Measurements from ENCODE around the gene ANO6.
"Not testable (repeated sequence)": the region's sequence is repeated elsewhere in the genome, so short reads cannot be mapped to it uniquely, and the experiment has no call there.

Gene ANO6, protein sequence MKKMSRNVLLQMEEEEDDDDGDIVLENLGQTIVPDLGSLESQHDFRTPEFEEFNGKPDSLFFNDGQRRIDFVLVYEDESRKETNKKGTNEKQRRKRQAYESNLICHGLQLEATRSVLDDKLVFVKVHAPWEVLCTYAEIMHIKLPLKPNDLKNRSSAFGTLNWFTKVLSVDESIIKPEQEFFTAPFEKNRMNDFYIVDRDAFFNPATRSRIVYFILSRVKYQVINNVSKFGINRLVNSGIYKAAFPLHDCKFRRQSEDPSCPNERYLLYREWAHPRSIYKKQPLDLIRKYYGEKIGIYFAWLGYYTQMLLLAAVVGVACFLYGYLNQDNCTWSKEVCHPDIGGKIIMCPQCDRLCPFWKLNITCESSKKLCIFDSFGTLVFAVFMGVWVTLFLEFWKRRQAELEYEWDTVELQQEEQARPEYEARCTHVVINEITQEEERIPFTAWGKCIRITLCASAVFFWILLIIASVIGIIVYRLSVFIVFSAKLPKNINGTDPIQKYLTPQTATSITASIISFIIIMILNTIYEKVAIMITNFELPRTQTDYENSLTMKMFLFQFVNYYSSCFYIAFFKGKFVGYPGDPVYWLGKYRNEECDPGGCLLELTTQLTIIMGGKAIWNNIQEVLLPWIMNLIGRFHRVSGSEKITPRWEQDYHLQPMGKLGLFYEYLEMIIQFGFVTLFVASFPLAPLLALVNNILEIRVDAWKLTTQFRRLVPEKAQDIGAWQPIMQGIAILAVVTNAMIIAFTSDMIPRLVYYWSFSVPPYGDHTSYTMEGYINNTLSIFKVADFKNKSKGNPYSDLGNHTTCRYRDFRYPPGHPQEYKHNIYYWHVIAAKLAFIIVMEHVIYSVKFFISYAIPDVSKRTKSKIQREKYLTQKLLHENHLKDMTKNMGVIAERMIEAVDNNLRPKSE

DNA sequence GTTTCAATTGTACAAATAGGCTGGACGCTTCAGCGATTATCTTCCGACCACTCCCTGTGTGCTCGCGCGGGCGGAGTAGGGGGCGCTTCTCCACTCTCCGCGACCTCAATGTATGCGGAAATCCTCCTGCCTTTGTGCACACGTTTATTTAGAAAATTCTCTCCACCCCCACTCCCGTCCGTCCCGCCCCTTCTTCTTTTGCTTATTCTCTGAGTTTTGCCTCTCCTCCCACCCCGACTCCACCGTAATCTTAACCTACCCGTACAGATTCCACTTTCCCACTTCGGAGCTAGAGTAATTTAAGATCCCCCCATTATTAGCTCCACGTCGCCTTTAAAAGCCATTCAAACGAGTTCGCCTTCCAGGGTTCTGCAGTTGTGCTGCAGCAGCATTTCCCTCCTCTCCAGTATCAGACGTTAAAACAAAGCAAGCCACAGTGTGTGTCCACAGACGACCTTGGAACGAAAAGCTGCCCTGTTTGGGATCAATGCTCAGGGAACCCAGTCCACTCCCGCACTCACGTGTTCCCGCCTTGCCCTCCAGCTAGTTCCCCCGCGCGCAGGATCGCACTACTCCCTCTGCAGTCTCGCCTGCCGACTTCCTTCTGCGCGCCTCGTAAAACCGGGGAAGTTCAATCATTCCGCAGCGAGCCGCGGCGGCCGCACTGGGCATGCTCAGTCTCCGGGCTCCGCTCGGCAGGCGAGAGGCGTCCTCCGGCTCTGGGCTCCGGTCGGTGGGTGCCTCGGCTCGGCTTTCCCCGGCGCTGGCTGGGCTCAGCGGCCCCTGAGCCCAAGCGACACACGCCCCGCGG, at the start of gene ANO6:
ANO6 (plus strand) TSS at position 677 of the 811 bp plus-strand sequence. CDS start 227 bp downstream, outside the sequence.
- DNase-seq (ENCODE audit: low spot score) = peak; percentile 81

GRCh38 chr12:45168976-45169375, 46.9 kb upstream of the ANO6 start:
- DNase-seq (ENCODE audit: low spot score) = no peak

DNA sequence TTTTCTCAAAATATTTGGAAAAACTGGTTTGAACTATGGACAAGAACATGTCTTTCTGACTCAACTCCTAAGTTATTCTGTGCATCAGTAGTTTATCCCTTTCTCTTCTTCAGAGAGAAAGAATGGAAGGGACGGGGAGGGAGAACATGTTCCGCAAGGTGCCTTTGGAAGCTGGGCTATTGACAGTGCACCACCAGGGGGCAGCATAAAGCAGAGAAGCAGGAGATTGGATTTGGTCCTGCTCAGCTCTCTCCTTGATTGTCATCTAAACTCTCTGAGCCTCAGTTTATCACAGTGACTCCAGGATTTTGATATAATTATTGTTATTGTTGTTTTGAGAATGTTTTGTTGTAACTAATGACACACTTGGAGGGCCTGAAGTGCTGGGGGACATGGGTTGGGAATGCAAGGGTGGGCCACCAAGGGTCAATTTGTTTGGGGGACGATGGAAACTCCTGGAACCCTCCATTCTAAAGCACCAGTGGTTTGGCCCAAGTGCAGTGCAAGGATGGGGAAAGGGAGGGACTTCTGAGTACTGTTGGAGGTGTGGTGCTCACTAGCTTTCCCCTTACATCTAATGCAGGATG, 45.3 kb upstream of the ANO6 start:
- DNase-seq (ENCODE audit: low spot score) = peak; percentile 68

GRCh38 chr12:45173293-45173692, 42.6 kb upstream of the ANO6 start:
- not testable (repeated sequence) for DNase-seq (ENCODE audit: low spot score)

- DNase-seq (ENCODE audit: low spot score) = no peak
Measured at GRCh38 chr12:45174595-45174994, 41.3 kb upstream of the ANO6 start.

DNA sequence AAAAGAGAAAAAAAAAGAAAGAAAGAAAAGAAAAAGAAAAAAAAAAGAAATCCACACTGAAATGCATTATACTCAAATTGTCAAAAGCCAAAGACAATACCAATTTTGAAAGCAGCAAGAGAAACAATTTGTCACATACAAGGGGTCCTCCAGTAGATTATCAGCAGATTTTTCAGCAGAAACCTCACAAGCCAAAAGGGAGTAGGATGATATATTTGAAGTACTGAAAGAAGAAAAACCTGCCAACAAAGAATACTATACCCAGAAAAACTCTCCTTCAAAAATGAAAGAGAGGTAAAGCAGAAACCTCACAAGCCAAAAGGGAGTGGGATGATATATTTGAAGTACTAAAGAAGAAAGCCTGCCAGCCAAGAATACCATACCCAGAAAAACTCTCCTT, 37.1 kb upstream of the ANO6 start:
- DNase-seq (ENCODE audit: low spot score) = no peak

- no peak for DNase-seq (ENCODE audit: low spot score)
Measured at GRCh38 chr12:45182511-45182910, 33.4 kb upstream of the ANO6 start.

GRCh38 chr12:45183246-45183645, 32.6 kb upstream of the ANO6 start:
- peak; percentile 31 for DNase-seq (ENCODE audit: low spot score)

- DNase-seq (ENCODE audit: low spot score) = no peak
Measured at GRCh38 chr12:45184147-45184963, 31.5 kb upstream of the ANO6 start.

DNA sequence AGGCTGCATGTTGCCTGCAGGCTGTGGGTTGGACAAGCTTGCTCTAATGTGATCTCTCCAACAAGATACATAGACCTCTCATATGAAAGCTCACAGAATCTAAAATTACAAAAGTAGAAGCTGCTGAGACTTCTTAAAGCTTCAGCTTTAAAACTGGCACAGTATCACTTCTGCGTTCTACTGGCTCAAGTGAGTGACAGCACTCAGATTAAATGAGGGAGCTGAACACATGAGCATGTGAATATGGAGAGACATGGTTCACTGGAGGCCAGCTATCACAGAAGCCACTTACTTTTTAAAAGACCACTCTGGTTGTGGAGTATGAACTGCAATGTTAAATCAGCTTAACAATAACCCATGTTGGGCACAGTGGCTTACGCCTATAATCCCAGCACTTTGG, 29.1 kb upstream of the ANO6 start:
- no peak for DNase-seq (ENCODE audit: low spot score)

GRCh38 chr12:45189766-45190403, 26.0 kb upstream of the ANO6 start:
- no peak for DNase-seq (ENCODE audit: low spot score)

DNA sequence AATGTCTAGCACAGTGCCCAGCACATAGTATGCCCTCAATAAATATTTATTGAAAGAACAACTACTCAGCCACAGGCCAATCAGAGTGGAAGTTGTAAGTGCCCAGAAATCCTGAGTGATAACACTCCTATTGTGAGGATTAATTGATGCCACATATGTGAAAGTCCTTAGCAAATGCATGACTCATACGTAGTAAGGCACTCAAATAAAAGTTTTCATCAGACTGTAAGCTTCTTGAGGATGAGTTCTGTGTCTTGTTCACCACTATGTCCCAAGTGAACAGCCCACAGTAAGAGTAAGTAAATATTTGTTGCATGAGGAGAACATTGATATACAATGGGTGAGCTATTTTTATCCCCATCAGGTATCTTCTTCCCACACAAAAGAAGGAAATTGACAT, 24.7 kb upstream of the ANO6 start:
- no peak for DNase-seq (ENCODE audit: low spot score)

DNA sequence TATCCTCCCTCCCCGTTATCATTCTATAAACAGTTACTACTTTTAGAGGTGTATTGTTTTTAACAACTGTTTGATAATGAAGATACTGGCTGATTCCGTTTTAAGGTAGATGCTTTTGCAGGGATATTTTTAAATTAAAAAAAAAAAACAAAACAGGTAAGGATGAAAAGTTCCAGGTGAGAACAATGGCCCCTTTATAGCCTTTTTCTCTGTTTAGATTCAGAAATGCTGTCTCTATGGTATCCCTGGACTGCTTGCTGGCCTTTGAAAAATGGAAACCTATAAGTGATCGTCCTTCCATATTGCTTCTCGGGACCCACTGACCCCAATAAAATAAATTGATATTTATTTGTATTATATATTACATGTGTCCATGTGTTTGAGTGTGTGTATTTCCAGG, 23.2 kb upstream of the ANO6 start:
- no peak for DNase-seq (ENCODE audit: low spot score)

GRCh38 chr12:45200491-45201043, 15.3 kb upstream of the ANO6 start:
- no peak for DNase-seq (ENCODE audit: low spot score)

DNA sequence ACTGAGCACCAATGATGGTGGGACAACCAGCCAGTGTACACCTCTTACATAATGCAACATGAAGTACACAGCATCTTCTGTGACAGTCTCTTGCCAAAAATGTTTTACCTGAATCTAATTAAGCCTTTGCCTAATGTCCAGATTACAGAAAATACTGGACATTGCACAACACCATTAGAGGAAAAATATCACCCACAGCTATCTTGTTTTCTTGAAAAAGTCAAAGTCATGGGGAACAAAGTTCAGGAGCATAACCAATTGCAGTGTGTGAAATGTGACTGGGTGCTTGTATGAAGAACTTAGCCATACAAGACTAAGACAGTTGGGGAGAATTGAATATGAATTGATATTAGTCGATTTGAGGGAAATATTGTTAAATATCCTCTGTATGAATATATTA, 12.1 kb upstream of the ANO6 start:
- DNase-seq (ENCODE audit: low spot score) = no peak

GRCh38 chr12:45204757-45205156, 11.1 kb upstream of the ANO6 start:
- DNase-seq (ENCODE audit: low spot score) = no peak

GRCh38 chr12:45205165-45205825, 10.6 kb upstream of the ANO6 start:
- DNase-seq (ENCODE audit: low spot score) = no peak

DNA sequence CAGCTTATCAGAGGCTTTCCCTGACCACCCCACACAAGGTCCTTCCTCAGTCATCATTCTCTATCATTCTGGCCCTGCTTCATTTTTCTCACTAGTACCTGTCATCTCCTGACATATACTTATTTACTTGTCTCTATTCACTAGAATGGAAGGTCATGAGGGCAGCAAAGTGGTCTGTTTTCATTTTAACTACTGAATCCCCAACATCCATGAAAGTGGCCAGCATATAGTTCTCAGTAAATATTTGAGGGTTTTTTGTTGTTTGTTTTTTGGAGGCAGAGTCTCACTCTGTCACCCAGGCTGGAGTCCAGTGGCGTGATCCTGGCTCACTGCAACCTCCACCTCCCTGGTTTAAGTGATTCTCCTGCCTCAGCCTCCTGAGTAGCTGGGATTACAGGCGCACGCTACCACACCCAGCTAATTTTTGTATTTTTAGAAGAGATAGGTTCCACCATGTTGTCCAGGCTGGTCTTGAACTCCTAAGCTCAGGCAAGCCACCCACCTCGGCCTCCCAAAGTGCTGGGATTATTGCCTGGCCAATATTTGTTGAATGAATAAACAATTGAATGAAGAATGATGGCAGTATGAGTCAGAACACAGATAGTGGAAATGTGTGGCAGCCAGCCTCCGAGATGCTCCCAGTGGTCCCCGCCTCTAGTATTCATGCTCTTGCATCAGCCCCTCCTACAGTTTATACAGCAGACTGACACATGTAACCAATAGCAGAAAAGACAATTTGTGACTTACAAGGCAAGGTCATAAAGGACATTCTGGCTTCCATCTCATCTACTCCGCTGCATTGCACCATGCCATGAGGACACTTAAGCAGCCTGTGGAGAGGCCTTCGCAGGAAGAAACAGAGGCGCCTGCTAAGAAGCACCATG, 7.0 kb upstream of the ANO6 start:
- no peak for DNase-seq (ENCODE audit: low spot score)

- no peak for DNase-seq (ENCODE audit: low spot score)
Measured at GRCh38 chr12:45209784-45210183, 6.1 kb upstream of the ANO6 start.

Measured in COLO829 (cell line).